HepG2 (cell line): ENCODE measurements around the gene CAPZA1. TPM values are rescaled to one million over a fixed set of nuclear protein-coding genes. Genes with fewer than 3 reads are reported as not detected.

Experiments used
- ARID2 ChIP-seq: sonication (generic); formaldehyde crosslinking; IDR thresholded peaks from 2 replicates; pipeline ENCODE4 v1.8.1; 2022; ENCODE audit warnings: mild to moderate bottlenecking, missing genetic modification reagents, borderline replicate concordance
- CREM ChIP-seq, 2 experiments: sonication (generic) in 1 of 2; formaldehyde crosslinking in 1 of 2; IDR thresholded peaks; 2 replicates each; pipeline versions ENCODE4 v1.4.0 to v1.6.1; 2016 to 2020; ENCODE audit warnings: antibody characterized with exemption in 1 of 2, mild to moderate bottlenecking in 1 of 2, missing genetic modification reagents in 1 of 2
- EHMT2 ChIP-seq: fragments of 200-600 bp; sonication (generic); IDR thresholded peaks from 2 replicates; pipeline ENCODE4 v1.7.0; 2017; ENCODE audit warnings: antibody characterized with exemption, low read depth, low read length, borderline replicate concordance
- FOXA1 ChIP-seq, 2 experiments: fragments of 450-650 bp in 1 of 2; sonication (generic) in 1 of 2; formaldehyde crosslinking in 1 of 2; IDR thresholded peaks; 2 replicates each; pipeline versions ENCODE4 v1.4.0 to v1.6.1; 2016 to 2020; ENCODE audit warnings: missing genetic modification reagents in 1 of 2
- GMEB1 ChIP-seq: sonication (generic); formaldehyde crosslinking; IDR thresholded peaks from 2 replicates; pipeline ENCODE4 v1.5.1; 2020; ENCODE audit warnings: missing genetic modification reagents, mild to moderate bottlenecking, borderline replicate concordance
- HMG20B ChIP-seq: conservative IDR thresholded peaks from 2 replicates; pipeline ENCODE4 v1.6.1; 2016; ENCODE audit warnings: missing genetic modification reagents, missing compliant biosample characterization
- IRF9 ChIP-seq: sonication (generic); formaldehyde crosslinking; IDR thresholded peaks from 2 replicates; pipeline ENCODE4 v1.8.0; 2022; ENCODE audit warnings: missing genetic modification reagents, mild to moderate bottlenecking, borderline replicate concordance
- KLF12 ChIP-seq: sonication (generic); formaldehyde crosslinking; IDR thresholded peaks from 2 replicates; pipeline ENCODE4 v1.4.0; 2020; ENCODE audit warnings: missing genetic modification reagents, borderline replicate concordance
- KLF9 ChIP-seq: IDR thresholded peaks from 2 replicates; pipeline ENCODE4 v1.6.1; 2016; ENCODE audit warnings: low read depth
- NAIF1 ChIP-seq: sonication (generic); formaldehyde crosslinking; IDR thresholded peaks from 2 replicates; pipeline ENCODE4 v1.5.0; 2020; ENCODE audit warnings: mild to moderate bottlenecking, missing genetic modification reagents, borderline replicate concordance
- NFRKB ChIP-seq: fragments of 450-650 bp; IDR thresholded peaks from 2 replicates; pipeline ENCODE4 v1.6.1; 2017
- PCBP2 ChIP-seq: fragments of 200-400 bp; formaldehyde crosslinking; optimal IDR thresholded peaks from 2 replicates; pipeline ENCODE3; 2018; ENCODE audit warnings: low read length, low read depth; ENCODE audit not compliant: poor library complexity, severe bottlenecking
- RCOR2 ChIP-seq: IDR thresholded peaks from 2 replicates; pipeline ENCODE4 v1.6.1; 2016; ENCODE audit warnings: missing biosample characterization, missing genetic modification reagents
- TGIF2 ChIP-seq: IDR thresholded peaks from 2 replicates; pipeline ENCODE4 v1.6.1; 2016; ENCODE audit warnings: control low read depth, missing compliant biosample characterization
- ZBTB46 ChIP-seq: sonication (generic); formaldehyde crosslinking; IDR thresholded peaks from 2 replicates; pipeline ENCODE4 v1.4.0; 2020; ENCODE audit warnings: mild to moderate bottlenecking, missing genetic modification reagents, borderline replicate concordance
- ZFP82 ChIP-seq: sonication (generic); formaldehyde crosslinking; IDR thresholded peaks from 2 replicates; pipeline ENCODE4 v1.5.1; 2020; ENCODE audit warnings: mild to moderate bottlenecking, missing genetic modification reagents, borderline replicate concordance
- ZKSCAN5 ChIP-seq: sonication (generic); formaldehyde crosslinking; IDR thresholded peaks from 2 replicates; pipeline ENCODE4 v1.5.1; 2020; ENCODE audit warnings: mild to moderate bottlenecking, missing genetic modification reagents
- ZNF136 ChIP-seq: sonication (generic); formaldehyde crosslinking; IDR thresholded peaks from 2 replicates; pipeline ENCODE4 v1.8.1; 2022; ENCODE audit warnings: low read depth, mild to moderate bottlenecking, moderate library complexity, missing genetic modification reagents
- ZNF205 ChIP-seq: IDR thresholded peaks from 2 replicates; pipeline ENCODE4 v1.6.1; 2018; ENCODE audit warnings: missing biosample characterization, missing genetic modification reagents
- ZNF274 ChIP-seq: sonication (generic); formaldehyde crosslinking; IDR thresholded peaks from 2 replicates; pipeline ENCODE4 v1.5.1; 2020; ENCODE audit warnings: mild to moderate bottlenecking, missing genetic modification reagents
- ZNF660 ChIP-seq: sonication (generic); formaldehyde crosslinking; IDR thresholded peaks from 2 replicates; pipeline ENCODE4 v1.5.1; 2020; ENCODE audit warnings: mild to moderate bottlenecking, low read depth, missing genetic modification reagents, borderline replicate concordance
- ZNF761 ChIP-seq: sonication (generic); formaldehyde crosslinking; conservative IDR thresholded peaks from 2 replicates; pipeline ENCODE4 v1.4.0; 2020; ENCODE audit warnings: mild to moderate bottlenecking, missing genetic modification reagents
- polyA plus RNA-seq, 8 experiments: library from polyadenylated mRNA; depleted of rRNA in 3 of 8; stranded (reverse) in 7 of 8; unstranded in 1 of 8; fragments of >200 nt; fragmentation: Illumina TruSeq in 4 of 8; extraction: Trizol in 4 of 8; gene quantifications; 2 replicates each; pipeline versions ENCODE4 v1.2.1 to v1.2.3, GENCODE V29; 2011 to 2016; ENCODE audit warnings: low read depth in 4 of 8, missing spikeins in 1 of 8, mixed read lengths in 1 of 8; ENCODE audit not compliant: insufficient read depth in 1 of 8
- total RNA-seq, 5 experiments: library from RNA; depleted of rRNA; stranded (reverse); fragments of >200 nt; fragmentation: Illumina TruSeq; extraction: Trizol; gene quantifications; 2 replicates each; pipeline ENCODE4 v1.2.3, GENCODE V29; 2016; ENCODE audit warnings: low read depth in 1 of 5
- TF ChIP-seq, protein P1 (sequence below): sonication (generic); formaldehyde crosslinking; conservative IDR thresholded peaks from 2 replicates; pipeline ENCODE4 v1.4.0; 2020; ENCODE audit warnings: missing genetic modification reagents
- TF ChIP-seq, protein P2 (sequence below): sonication (generic); formaldehyde crosslinking; IDR thresholded peaks from 2 replicates; pipeline ENCODE4 v1.4.0; 2020; ENCODE audit warnings: missing genetic modification reagents

The CAPZA1 gene
- total and polyA plus RNA-seq, 2 of the 13 experiments (the other 11 are each of a cell fraction or from before 2014, with no cell fraction given): 67.0 to 117 TPM

- TF ChIP-seq KLF9 (CRISPR knock-in tag) (no peak), ZKSCAN5 (CRISPR knock-in tag) (no peak), ZNF136 (CRISPR knock-in tag) (no peak), TGIF2 (CRISPR knock-in tag) (no peak), ZNF205 (CRISPR knock-in tag) (no peak), EHMT2 (no peak), HMG20B (no peak), NAIF1 (no peak), CREM (IDR thresholded peaks at IDR 0.05) (no peak), CREM (CRISPR knock-in tag; IDR thresholded peaks at IDR 0.05) (no peak), KLF12 (CRISPR knock-in tag) (no peak), ZNF274 (CRISPR knock-in tag) (no peak), RCOR2 (CRISPR knock-in tag) (no peak), ZNF761 (CRISPR knock-in tag) (no peak), NFRKB (no peak), PCBP2 (no peak), ZFP82 (CRISPR knock-in tag) (no peak), ZNF660 (CRISPR knock-in tag) (no peak), GMEB1 (CRISPR knock-in tag) (no peak), FOXA1 (IDR thresholded peaks at IDR 0.05) (no peak), FOXA1 (CRISPR knock-in tag; IDR thresholded peaks at IDR 0.05) (no peak), ARID2 (CRISPR knock-in tag) (no peak), ZBTB46 (no peak), IRF9 (0 out of 2 replicates have a peak, but pooled peaks have one; percentile 74)
- TF ChIP-seq, protein P1, sequence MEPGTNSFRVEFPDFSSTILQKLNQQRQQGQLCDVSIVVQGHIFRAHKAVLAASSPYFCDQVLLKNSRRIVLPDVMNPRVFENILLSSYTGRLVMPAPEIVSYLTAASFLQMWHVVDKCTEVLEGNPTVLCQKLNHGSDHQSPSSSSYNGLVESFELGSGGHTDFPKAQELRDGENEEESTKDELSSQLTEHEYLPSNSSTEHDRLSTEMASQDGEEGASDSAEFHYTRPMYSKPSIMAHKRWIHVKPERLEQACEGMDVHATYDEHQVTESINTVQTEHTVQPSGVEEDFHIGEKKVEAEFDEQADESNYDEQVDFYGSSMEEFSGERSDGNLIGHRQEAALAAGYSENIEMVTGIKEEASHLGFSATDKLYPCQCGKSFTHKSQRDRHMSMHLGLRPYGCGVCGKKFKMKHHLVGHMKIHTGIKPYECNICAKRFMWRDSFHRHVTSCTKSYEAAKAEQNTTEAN: no peak; the same call in 1 of the 2 replicates
- TF ChIP-seq, protein P2, sequence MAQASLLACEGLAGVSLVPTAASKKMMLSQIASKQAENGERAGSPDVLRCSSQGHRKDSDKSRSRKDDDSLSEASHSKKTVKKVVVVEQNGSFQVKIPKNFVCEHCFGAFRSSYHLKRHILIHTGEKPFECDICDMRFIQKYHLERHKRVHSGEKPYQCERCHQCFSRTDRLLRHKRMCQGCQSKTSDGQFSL (CRISPR knock-in tag): no peak
Measured at GRCh38 chr1:112674986-112675727, 55.5 kb downstream of the CAPZA1 start (continued).
